Measurements from ENCODE around the gene UHRF2. TPM values are rescaled to one million over a fixed set of nuclear protein-coding genes. Genes with fewer than 3 reads are reported as not detected.

UHRF2 gene
- total and polyA plus RNA-seq, 2 of the 4 experiments (the other 2 are of a cell fraction): 27.6 to 37.3 TPM

GRCh38 chr9:6444128-6444527 lies 31.1 kb downstream of the UHRF2 start:
- no peak overlapping the region for H2BK20ac ChIP-seq (ENCODE audit: low read depth, low read length)
- no peak overlapping the region for H3K23ac ChIP-seq (ENCODE audit: low read depth, low read length)
- no peak for ATAC-seq (ENCODE audit: low read depth)
- H3K79me1 ChIP-seq (ENCODE audit: low read depth in 1 of 2, low read length in 2 of 2): peaks cover 10 to 71% of the 10 kb centered on the region in 2 experiments
- no peak overlapping the region for H3K14ac ChIP-seq (replicated peaks; ENCODE audit: low read depth, low read length)
- H3K9me1 ChIP-seq (ENCODE audit: insufficient read depth, low read length): peaks cover 14% of the 10 kb centered on the region
- H4K91ac ChIP-seq (ENCODE audit: insufficient read depth, low read depth, low read length): no peak overlapping the region
- WGBS, 2 experiments (ENCODE audit: extremely low coverage in 2 of 2, insufficient read length in 1 of 2): no CpG with 5 or more reads among the region's 2 CpGs
- H2AK5ac ChIP-seq (ENCODE audit: low read depth, low read length): no peak overlapping the region
- POLR2A ChIA-PET (ENCODE audit: unreplicated experiment): no interaction called here
- no peak overlapping the region for H2AK9ac ChIP-seq (replicated peaks; ENCODE audit: low read depth, low read length, poor library complexity)
- no peaks in the 10 kb centered on the region for H3K9me3 ChIP-seq (ENCODE audit: control insufficient read depth, insufficient read depth, low read length)
- H3K4me3 ChIP-seq (ENCODE audit: insufficient read depth, low read depth, low read length): no peak overlapping the region
- TF ChIP-seq RCOR1 (IDR thresholded peaks at IDR 0.05; ENCODE audit: insufficient replicate concordance, low read length) (no peak), MXI1 (IDR thresholded peaks at IDR 0.05; ENCODE audit: borderline replicate concordance, low read depth, low read length) (no peak), BHLHE40 (IDR thresholded peaks at IDR 0.05; ENCODE audit: low read depth, low read length) (no peak), CHD1 (IDR thresholded peaks at IDR 0.05; ENCODE audit: low read depth, low read length) (no peak), NFE2L2 (IDR thresholded peaks at IDR 0.05; ENCODE audit: low read depth, low read length) (no peak), MAFK (IDR thresholded peaks at IDR 0.05; ENCODE audit: low read depth, low read length) (no peak), RAD21 (IDR thresholded peaks at IDR 0.05; ENCODE audit: low read length) (no peak), SMC3 (IDR thresholded peaks at IDR 0.05; ENCODE audit: low read depth, low read length) (no peak), USF2 (IDR thresholded peaks at IDR 0.05; ENCODE audit: low read depth, low read length) (no peak)
- TF ChIP-seq, protein P1, sequence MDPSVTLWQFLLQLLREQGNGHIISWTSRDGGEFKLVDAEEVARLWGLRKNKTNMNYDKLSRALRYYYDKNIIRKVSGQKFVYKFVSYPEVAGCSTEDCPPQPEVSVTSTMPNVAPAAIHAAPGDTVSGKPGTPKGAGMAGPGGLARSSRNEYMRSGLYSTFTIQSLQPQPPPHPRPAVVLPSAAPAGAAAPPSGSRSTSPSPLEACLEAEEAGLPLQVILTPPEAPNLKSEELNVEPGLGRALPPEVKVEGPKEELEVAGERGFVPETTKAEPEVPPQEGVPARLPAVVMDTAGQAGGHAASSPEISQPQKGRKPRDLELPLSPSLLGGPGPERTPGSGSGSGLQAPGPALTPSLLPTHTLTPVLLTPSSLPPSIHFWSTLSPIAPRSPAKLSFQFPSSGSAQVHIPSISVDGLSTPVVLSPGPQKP (IDR thresholded peaks at IDR 0.05; ENCODE audit: borderline replicate concordance, low read depth, low read length): no peak
- TF ChIP-seq, protein P2, sequence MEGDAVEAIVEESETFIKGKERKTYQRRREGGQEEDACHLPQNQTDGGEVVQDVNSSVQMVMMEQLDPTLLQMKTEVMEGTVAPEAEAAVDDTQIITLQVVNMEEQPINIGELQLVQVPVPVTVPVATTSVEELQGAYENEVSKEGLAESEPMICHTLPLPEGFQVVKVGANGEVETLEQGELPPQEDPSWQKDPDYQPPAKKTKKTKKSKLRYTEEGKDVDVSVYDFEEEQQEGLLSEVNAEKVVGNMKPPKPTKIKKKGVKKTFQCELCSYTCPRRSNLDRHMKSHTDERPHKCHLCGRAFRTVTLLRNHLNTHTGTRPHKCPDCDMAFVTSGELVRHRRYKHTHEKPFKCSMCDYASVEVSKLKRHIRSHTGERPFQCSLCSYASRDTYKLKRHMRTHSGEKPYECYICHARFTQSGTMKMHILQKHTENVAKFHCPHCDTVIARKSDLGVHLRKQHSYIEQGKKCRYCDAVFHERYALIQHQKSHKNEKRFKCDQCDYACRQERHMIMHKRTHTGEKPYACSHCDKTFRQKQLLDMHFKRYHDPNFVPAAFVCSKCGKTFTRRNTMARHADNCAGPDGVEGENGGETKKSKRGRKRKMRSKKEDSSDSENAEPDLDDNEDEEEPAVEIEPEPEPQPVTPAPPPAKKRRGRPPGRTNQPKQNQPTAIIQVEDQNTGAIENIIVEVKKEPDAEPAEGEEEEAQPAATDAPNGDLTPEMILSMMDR (conservative IDR thresholded peaks at IDR 0.05; ENCODE audit: low read depth, low read length): no peak
- CTCF ChIA-PET: no interaction called here
- H4K20me1 ChIP-seq (ENCODE audit: insufficient read depth, low read length): peaks cover 55% of the 10 kb centered on the region
- peaks cover 12% of the 10 kb centered on the region for H3K36me3 ChIP-seq (ENCODE audit: control insufficient read depth, insufficient read depth, low read length)
- H2BK15ac ChIP-seq (ENCODE audit: low read depth, low read length): no peak overlapping the region
- H4K8ac ChIP-seq (ENCODE audit: low read depth in 2 of 2, low read length in 2 of 2): no peak overlapping the region
- H3K9ac ChIP-seq (ENCODE audit: low read depth, low read length): no peak overlapping the region
- intact Hi-C loops (cut with micrococcal nuclease) (no loop called here), in situ Hi-C loops (cut with MboI; ENCODE audit: low sequenced_read_pairs) (no loop called here), dilution Hi-C loops (cut with HindIII; ENCODE audit: low sequenced_read_pairs, unreplicated experiment) (no loop called here)
- no TSS peak for BruUV-seq (replicated peaks)
- DNase-seq: no peak
- no peaks in the 10 kb centered on the region for H3K27me3 ChIP-seq (ENCODE audit: control insufficient read depth, insufficient read depth, low read length)
- H3K18ac ChIP-seq (ENCODE audit: low read depth, low read length): no peak overlapping the region
- peaks cover 3% of the 10 kb centered on the region for H3K4me1 ChIP-seq (ENCODE audit: control insufficient read depth, insufficient read depth, low read length)
- no peak overlapping the region for H4K5ac ChIP-seq (ENCODE audit: low read depth, low read length)
- no peak overlapping the region for H2BK5ac ChIP-seq (ENCODE audit: low read depth, low read length, poor library complexity, severe bottlenecking)
- H3K56ac ChIP-seq (ENCODE audit: extremely low read depth, insufficient read depth, low read length): no peak overlapping the region
- H2BK120ac ChIP-seq (ENCODE audit: low read depth, low read length): no peak overlapping the region
- H3K4ac ChIP-seq (ENCODE audit: low read depth, low read length): no peak overlapping the region
- no peak overlapping the region for H3K4me2 ChIP-seq (ENCODE audit: low read depth, low read length)
- H2AFZ ChIP-seq (replicated peaks; ENCODE audit: low read length, poor library complexity): no peak overlapping the region
- H3K27ac ChIP-seq (ENCODE audit: insufficient read depth, low read length): no peak overlapping the region
